ENCODE results near the gene TSPO.
A peak's percentile ranks its signal among the peaks of the same experiment; 100 is the strongest.
"Not testable (repeated sequence)": the region's sequence is repeated elsewhere in the genome, so short reads cannot be mapped to it uniquely, and the experiment has no call there.

Gene TSPO

DNA sequence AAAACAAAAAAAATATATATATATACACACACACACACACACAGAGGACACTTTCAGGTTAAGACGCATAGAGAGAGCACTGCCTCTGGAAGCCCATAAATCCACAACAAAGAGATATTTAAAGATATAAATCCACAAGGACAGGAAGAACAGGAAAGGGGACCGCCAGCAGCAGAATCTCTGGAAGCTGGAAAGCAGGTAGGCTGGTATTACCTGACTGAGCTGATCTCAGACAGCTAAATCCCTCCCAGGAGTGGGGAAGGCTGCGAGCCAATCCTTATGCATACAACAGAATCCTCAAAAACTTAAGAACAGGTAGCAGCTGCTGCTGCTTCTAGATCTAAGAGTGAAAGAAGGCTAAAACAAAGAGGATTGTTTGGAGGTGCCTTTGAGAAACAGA is 6.4 kb upstream of the TSPO start:
- H3K27ac Mint-ChIP-seq, result no peak overlapping the region
- CTCF ChIA-PET, result no interaction called here
- H3K9me3 Mint-ChIP-seq, result no peaks in the 10 kb centered on the region
- H3K4me1 Mint-ChIP-seq, result peaks cover 55% of the 10 kb centered on the region
- H3K36me3 Mint-ChIP-seq, result peaks cover 5% of the 10 kb centered on the region
- no peaks in the 10 kb centered on the region for H3K27me3 Mint-ChIP-seq
- no peak overlapping the region for H3K4me3 Mint-ChIP-seq
- DNase-seq, result no peak

- H3K27me3 Mint-ChIP-seq, H3K9me3 Mint-ChIP-seq, DNase-seq, H3K4me3 Mint-ChIP-seq, H3K27ac Mint-ChIP-seq, CTCF ChIA-PET, H3K36me3 Mint-ChIP-seq: not testable (repeated sequence)
- H3K4me1 Mint-ChIP-seq, result peaks cover 57% of the 10 kb centered on the region
Measured at GRCh38 chr22:43145371-43145770, 6.0 kb upstream of the TSPO start.

- peaks cover 56% of the 10 kb centered on the region for H3K4me1 Mint-ChIP-seq
- H3K4me3 Mint-ChIP-seq, H3K36me3 Mint-ChIP-seq, H3K27ac Mint-ChIP-seq, H3K27me3 Mint-ChIP-seq, H3K9me3 Mint-ChIP-seq, DNase-seq: not testable (repeated sequence)
- CTCF ChIA-PET, result interaction anchor here (0.6 kb wide), 1 partner anchor 41 kb away, joined by 3 read pairs; the partner anchor contains the start of gene TTLL12
Measured at GRCh38 chr22:43146332-43146731, 5.0 kb upstream of the TSPO start.

DNA sequence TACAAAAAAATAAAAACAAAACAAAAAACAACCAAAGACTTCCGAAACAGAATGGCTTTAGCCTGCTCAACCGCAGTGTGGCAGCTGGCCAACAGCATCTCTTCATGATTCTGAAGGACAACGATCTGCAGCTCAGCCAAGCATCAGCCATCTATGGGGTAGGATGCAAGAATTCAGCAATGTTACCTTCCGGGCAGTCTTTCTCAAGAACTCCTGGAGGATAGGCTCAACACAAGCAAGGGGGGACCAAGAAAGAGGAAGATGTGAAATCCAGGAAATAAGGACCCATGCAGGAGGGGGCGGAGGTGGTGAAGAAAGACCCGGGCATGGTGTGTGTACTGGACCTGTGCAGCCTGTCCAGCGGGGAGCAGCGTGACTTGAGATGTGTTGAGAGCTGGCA is 3.5 kb upstream of the TSPO start:
- Mint-ChIP-seq H3K36me3 (no peaks in the 10 kb centered on the region), H3K9me3 (no peaks in the 10 kb centered on the region), H3K4me1 (peaks cover 50% of the 10 kb centered on the region), H3K4me3 (peak overlapping the region; percentile 52), H3K27ac (no peak overlapping the region), H3K27me3 (no peaks in the 10 kb centered on the region)
- CTCF ChIA-PET, result no interaction called here
- no peak for DNase-seq

DNA sequence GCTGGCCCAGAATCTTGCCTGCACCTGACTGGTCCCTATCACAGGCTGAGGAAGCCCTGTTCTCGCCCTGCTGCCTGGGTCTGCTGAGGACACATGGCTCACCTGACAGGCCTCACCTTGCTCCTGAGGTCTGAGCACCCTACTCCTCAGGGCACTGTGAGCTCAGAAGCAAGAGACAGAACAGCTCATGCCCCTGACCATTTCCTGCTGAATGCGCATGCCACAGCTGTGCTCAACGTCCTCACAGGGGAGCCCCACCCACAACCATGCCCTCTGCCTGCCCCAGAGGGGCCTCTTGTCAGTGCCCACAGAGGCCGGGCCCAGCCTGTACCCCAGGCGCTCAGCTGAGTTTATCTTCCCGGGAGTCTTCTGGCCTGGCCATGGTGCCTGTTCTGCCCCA is 2.8 kb upstream of the TSPO start:
- H3K4me1 Mint-ChIP-seq, result peaks cover 50% of the 10 kb centered on the region
- no peaks in the 10 kb centered on the region for H3K9me3 Mint-ChIP-seq
- DNase-seq, result no peak
- CTCF ChIA-PET, result no interaction called here
- H3K4me3 Mint-ChIP-seq, result no peak overlapping the region
- H3K27me3 Mint-ChIP-seq, result no peaks in the 10 kb centered on the region
- no peaks in the 10 kb centered on the region for H3K36me3 Mint-ChIP-seq
- H3K27ac Mint-ChIP-seq, result no peak overlapping the region

GRCh38 chr22:43150731-43151206 is 590 bp upstream of the TSPO start:
- peaks cover 47% of the 10 kb centered on the region for H3K4me1 Mint-ChIP-seq

GRCh38 chr22:43152003-43152356 is 621 bp downstream of the TSPO start:
- peak overlapping the region; percentile 88 for H3K4me3 Mint-ChIP-seq

More at GRCh38 chr22:43150731-43151206, 590 bp upstream of the TSPO start:
- Mint-ChIP-seq H3K27me3 (no peaks in the 10 kb centered on the region), H3K4me3 (peak overlapping the region; percentile 88), H3K36me3 (no peaks in the 10 kb centered on the region), H3K9me3 (no peaks in the 10 kb centered on the region), H3K27ac (peak overlapping the region; percentile 90)
- CTCF ChIA-PET, result interaction anchor here (0.9 to 1.1 kb wide), 2 partner anchors 8 to 61 kb away, joined by 3 read pairs; no protein-coding TSS in a partner anchor
- no peak for DNase-seq

DNA sequence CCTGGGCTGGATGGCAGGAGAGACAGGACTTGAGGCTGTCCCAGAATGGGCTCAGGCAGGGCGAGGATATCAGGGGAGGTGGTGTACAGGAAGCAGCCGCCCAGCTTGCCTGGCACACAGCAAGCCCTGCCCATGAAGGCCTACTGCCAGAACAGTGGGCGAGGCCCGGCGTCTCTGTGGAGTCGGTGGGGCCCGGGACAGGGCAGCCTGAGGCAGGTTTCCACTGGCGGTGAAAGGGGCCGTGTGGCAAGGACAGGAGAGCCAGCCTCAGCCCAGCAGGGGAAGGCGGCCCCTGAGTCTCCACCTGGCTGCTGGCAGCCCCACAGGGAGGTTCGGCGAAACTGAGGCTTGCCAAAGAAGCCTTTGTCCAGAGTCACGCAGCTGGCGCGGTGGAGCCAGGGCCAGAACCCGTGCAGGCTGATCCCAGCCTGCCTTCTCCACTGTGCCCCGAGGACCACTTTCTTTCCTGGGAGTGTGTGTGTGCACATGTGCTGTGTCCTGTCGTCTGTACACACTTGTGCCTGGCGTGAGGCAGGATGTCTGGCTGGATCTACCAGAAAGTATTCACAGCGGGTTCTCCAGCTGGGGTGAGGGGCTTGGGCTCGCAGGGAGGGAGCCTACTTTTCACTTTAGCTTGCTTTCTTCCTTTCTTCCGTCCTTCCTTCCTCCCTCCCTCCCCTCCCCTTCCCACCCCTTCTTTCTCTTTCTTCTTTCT is 1.2 kb downstream of the TSPO start:
- H3K36me3 Mint-ChIP-seq, result peaks cover 2% of the 10 kb centered on the region
- H3K4me3 Mint-ChIP-seq, result peak overlapping the region; percentile 88

More at GRCh38 chr22:43152003-43152356, 621 bp downstream of the TSPO start:
- H3K9me3 Mint-ChIP-seq, result no peaks in the 10 kb centered on the region
- H3K27ac Mint-ChIP-seq, result peak overlapping the region; percentile 86
- peaks cover 2% of the 10 kb centered on the region for H3K36me3 Mint-ChIP-seq
- CTCF ChIA-PET, result no interaction called here
- H3K4me1 Mint-ChIP-seq, result peaks cover 42% of the 10 kb centered on the region
- no peaks in the 10 kb centered on the region for H3K27me3 Mint-ChIP-seq
- DNase-seq, result no peak

GRCh38 chr22:43153899-43154298 is 2.5 kb downstream of the TSPO start:
- no peaks in the 10 kb centered on the region for H3K9me3 Mint-ChIP-seq
- H3K27me3 Mint-ChIP-seq, result no peaks in the 10 kb centered on the region
- CTCF ChIA-PET, result no interaction called here
- H3K4me1 Mint-ChIP-seq, result peaks cover 25% of the 10 kb centered on the region
- H3K36me3 Mint-ChIP-seq, result peaks cover 2% of the 10 kb centered on the region
- no peak for DNase-seq
- H3K4me3 Mint-ChIP-seq, result no peak overlapping the region
- no peak overlapping the region for H3K27ac Mint-ChIP-seq

More for the DNA sequence above, 1.2 kb downstream of the TSPO start:
- DNase-seq, result peak; percentile 77
- Mint-ChIP-seq H3K4me1 (peaks cover 37% of the 10 kb centered on the region), H3K27ac (peak overlapping the region; percentile 86), H3K9me3 (no peaks in the 10 kb centered on the region), H3K27me3 (no peaks in the 10 kb centered on the region)
- CTCF ChIA-PET, result no interaction called here

DNA sequence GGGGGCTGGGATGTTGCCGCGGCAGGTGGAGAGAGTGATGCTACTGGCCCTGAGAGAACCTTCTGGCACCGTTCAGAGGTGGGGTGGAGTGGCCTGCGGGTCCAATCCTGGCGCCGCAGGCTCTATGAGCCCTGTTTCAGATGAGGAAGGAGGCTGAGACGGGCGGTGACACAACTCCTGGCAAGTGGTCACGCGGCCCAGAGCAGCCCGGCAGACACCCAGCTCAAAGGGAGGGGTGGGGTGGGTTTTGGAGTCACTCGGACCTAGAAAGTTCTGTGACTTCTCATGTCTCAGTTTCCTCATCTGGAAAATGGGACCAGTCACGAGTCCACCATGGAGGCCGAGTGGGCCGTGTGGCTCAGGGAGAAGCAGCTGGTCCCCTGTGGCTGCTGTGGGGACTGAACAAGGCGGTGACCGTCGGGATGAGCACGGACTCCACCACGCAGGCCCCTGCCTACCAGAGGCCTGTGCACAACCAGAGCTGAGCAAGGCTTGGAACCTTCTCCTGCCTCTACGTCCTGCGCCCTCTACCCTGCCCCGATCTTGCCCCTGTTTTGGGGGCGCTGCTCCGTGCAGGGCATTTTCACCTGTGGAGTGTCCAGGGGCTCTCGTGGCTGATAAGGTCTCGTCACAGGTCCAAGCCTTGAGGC is 3.7 kb downstream of the TSPO start:
- H3K9me3 Mint-ChIP-seq, result no peaks in the 10 kb centered on the region
- H3K36me3 Mint-ChIP-seq, result peaks cover 2% of the 10 kb centered on the region
- H3K4me1 Mint-ChIP-seq, result peaks cover 24% of the 10 kb centered on the region
- H3K4me3 Mint-ChIP-seq, result no peak overlapping the region
- H3K27me3 Mint-ChIP-seq, result no peaks in the 10 kb centered on the region
- no peak for DNase-seq
- no peak overlapping the region for H3K27ac Mint-ChIP-seq
- CTCF ChIA-PET, result no interaction called here

DNA sequence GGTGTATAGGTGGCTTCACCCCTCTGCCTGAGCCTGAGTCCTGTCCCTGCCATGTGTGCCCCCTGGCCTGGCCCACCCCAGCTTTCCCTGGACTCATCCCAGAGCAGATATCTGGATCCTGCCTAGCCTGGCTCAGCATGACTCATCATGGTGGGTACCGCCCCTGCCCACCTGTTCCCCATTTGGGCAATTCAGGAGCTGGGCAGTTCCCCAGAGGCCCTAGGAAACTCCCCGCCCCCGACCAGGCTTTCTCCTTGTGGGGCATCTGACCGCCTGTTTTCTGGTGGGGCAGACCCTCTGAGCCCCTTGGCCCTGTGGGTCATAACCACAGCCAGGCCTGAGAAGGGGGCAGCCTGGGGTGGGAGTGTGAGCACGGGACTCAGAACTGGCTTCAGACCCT is 4.4 kb downstream of the TSPO start:
- Mint-ChIP-seq H3K4me1 (peaks cover 18% of the 10 kb centered on the region), H3K27ac (no peak overlapping the region), H3K9me3 (no peaks in the 10 kb centered on the region), H3K4me3 (no peak overlapping the region), H3K27me3 (no peaks in the 10 kb centered on the region), H3K36me3 (peaks cover 5% of the 10 kb centered on the region)
- CTCF ChIA-PET, result no interaction called here
- no peak for DNase-seq

DNA sequence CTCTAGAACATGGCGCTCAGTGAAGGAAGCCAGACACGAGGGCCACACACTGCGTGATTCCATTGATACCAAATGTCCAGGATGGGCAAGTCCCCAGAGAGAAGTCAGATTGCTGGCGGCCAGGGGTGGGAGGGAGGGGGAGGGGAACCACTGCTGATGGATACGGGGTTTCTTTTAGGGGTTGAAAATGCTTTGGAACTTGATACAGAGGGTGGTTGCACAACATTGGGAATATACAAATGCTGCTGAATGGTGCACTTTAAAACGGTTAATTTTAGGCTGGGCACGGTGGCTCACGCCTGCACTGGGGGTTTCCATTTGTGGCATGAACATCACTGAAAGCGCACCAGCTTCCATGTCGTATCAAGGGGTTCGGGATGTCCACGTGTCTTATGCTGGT is 5.1 kb downstream of the TSPO start:
- Mint-ChIP-seq H3K9me3 (no peaks in the 10 kb centered on the region), H3K27ac (no peak overlapping the region), H3K4me3 (no peak overlapping the region), H3K4me1 (peaks cover 14% of the 10 kb centered on the region), H3K27me3 (no peaks in the 10 kb centered on the region), H3K36me3 (peaks cover 5% of the 10 kb centered on the region)
- CTCF ChIA-PET, result no interaction called here
- no peak for DNase-seq

DNA sequence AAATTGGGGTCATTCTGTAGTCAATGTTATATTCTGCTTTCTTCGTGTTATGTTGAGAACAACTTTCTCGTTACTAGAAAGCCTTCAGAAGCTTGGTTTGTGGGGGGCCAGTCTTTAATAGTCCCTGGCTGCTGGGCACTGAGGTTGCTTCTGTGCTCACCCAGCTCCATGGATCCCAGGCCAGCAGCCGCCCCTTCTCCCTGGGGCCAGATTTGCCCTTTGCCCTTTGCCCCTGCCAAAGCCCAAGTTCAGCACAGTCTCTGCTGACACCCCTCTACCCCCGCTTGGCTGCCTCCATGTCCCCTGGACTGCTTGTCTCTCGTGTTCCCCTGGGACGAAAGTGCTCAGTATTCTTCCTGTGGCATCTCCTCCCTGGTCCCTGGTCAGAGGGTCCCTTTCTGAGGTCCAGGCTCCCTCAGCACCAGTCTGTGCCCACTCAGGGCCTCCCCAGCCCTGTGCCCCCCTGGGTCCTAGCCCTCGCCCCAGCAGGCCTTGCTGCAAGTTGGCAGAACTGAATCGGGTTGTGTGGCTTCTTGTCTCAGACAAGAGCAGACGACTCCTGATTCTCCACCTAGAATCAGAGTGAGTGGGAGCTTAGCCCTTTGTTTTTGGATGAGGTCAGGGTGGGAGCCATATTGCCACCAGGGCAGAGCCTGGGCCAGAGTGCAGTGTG is 6.7 kb downstream of the TSPO start:
- Mint-ChIP-seq H3K27ac (no peak overlapping the region), H3K9me3 (no peaks in the 10 kb centered on the region), H3K36me3 (peaks cover 7% of the 10 kb centered on the region), H3K27me3 (no peaks in the 10 kb centered on the region), H3K4me1 (peaks cover 4% of the 10 kb centered on the region), H3K4me3 (no peak overlapping the region)
- CTCF ChIA-PET, result no interaction called here
- DNase-seq, result no peak

GRCh38 chr22:43158778-43159483 is 7.6 kb downstream of the TSPO start:
- CTCF ChIA-PET, result interaction anchor here (0.7 to 1.0 kb wide), 2 partner anchors 8 to 125 kb away, joined by 3 read pairs; no protein-coding TSS in a partner anchor
- peaks cover 8% of the 10 kb centered on the region for H3K36me3 Mint-ChIP-seq
- H3K27me3 Mint-ChIP-seq, result no peaks in the 10 kb centered on the region
- H3K27ac Mint-ChIP-seq, result no peak overlapping the region
- H3K9me3 Mint-ChIP-seq, result no peaks in the 10 kb centered on the region
- peaks cover 1% of the 10 kb centered on the region for H3K4me1 Mint-ChIP-seq
- DNase-seq, result no peak
- no peak overlapping the region for H3K4me3 Mint-ChIP-seq
